Lower leg skin (tissue), 3 donors: Measurements from ENCODE around the gene CRNN.

Source experiments
- CTCF ChIP-seq, 3 donors: fragments of 450-650 bp; IDR thresholded peaks; one replicate each; pipeline ENCODE4 v1.5.1; 2016; ENCODE audit warnings: antibody characterized with exemption in 3 of 3, mild to moderate bottlenecking in 3 of 3, moderate library complexity in 2 of 3
- POLR2A ChIP-seq, 2 donors: fragments of 450-650 bp; IDR thresholded peaks; one replicate each; pipeline ENCODE4 v1.6.1; 2016 to 2017; ENCODE audit warnings: antibody characterized with exemption in 2 of 2, mild to moderate bottlenecking in 1 of 2, moderate library complexity in 1 of 2

- TF ChIP-seq POLR2A (IDR thresholded peaks at IDR 0.05) (no peak), CTCF (IDR thresholded peaks at IDR 0.05) (no peak)
These were observed 5.9 kb upstream of the CRNN start for GRCh38 chr1:152419917-152420316.
